GM18909 (cell line): ENCODE results near the gene KLHL29.

Experiments used
- ATAC-seq: cut with Tn5 transposase; IDR thresholded peaks from one replicate; pipeline ENCODE4 v1.9.1; 2021; ENCODE audit warnings: mild to moderate bottlenecking; ENCODE audit not compliant: unreplicated experiment, poor library complexity

The KLHL29 gene

DNA sequence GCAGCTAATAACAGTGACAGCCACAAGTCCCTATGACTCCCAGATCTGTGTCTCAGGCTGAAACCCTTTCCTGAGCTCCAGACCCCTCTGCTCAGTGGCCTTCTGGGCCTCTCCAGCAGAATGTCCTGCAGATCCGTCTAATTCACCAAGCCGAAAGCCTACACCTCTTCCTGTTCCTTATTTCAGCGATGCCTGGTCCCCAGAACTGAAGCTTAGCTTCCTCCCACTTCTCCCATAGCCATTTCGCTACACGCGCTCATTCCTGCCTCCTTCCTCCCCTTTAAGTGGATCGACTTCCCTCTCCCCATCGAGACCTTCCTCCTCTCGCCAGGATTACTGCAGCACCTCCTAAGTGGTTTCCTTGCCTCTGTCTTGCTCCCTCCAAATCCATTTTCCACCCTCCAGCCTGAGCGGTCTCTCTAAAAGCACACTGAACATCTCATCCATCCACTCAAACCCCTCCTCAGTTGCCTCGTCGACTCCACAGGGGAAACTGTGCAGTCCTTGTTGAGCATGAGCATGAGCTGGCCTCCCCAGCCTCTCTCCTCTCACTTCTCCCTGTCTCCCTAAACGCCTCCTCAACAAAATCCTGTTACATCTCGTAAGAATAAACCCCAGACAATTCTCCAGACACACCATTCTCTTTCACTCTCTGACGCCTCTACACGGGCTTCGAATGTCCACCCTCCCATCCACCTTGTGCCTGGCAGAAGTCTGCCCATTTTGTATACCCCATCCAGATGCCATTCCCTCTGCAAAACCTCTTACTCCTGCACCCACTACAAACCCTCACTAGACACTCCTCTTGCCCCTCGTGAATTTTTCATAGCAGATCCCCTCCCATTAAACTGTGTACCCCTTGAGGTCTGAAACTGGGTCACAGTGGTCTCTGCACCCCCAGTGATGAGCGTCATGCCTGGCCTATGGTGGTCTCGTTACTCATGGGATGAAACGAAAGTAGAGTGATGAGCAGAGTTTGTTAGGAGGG, 309.4 kb downstream of the KLHL29 start:
- no peak for ATAC-seq

DNA sequence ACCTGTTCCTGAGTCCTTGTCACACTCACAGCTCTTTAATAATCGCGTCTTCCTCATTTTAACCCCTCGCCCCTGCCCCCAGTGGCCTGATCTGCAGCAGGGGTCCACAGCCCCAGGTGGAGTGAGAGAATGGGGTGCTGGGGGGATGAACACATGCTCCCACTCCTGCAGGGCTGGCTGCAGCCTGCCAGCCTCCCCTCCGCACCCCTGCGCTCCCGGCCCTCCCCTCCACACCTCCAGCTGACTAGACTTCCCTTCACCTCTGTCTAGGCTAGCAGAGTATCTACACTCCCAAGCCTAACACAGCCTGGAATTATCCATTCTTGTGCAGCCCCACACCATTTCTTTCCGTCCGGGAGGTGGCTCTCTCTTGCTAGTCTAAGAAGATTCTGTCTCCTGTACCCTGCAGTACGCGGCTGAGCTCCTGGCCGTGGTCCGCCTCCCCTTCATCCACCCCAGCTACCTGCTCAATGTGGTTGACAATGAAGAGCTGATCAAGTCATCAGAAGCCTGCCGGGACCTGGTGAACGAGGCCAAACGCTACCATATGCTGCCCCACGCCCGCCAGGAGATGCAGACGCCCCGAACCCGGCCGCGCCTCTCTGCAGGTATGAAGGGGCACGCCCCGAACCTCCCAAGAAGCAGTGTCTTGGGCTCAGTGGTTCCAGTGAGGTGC, 310.4 kb downstream of the KLHL29 start:
- ATAC-seq = no peak

DNA sequence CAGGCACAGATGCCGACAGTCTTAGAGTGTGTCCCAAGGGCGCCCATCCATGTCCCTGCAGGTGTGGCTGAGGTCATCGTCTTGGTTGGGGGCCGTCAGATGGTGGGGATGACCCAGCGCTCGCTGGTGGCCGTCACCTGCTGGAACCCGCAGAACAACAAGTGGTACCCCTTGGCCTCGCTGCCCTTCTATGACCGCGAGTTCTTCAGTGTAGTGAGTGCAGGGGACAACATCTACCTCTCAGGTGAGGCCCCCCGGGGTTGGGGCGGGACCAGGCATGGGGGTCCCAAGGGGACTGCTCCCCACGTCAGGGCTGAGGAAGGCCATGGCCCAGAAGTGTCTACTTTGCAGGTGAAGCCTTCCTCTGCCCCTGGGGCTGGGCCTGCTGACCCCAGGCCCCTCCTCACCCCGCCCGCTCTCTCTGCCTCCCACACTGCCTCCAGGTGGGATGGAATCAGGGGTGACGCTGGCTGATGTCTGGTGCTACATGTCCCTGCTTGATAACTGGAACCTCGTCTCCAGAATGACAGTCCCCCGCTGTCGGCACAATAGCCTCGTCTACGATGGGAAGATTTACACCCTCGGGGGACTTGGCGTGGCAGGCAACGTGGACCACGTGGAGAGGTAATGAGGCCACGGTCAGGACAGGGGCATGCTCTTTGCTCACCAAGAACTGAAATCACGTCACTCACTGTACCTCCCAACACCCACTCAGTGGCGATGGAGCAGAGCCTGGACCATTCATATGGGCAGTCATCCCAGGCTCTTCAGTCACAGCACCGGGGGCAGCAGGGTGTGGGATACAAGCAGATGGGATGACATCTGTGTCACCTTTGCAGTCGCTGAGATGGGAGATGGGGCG, 311.1 kb downstream of the KLHL29 start:
- no peak for ATAC-seq

DNA sequence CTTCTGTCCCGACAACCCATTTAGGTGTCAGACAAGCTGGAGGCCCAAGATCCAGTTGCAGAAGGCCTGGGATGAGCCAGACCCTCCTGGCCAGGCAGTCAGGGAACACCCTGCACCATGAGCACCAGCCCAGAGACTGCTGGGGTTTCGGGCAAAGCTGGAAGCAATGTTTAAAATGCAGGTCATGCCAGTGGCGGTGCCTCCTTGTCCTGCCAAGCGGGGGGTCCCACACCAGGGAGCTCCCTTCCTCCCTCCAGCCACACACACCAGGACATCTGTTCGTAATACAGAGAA, 311.7 kb downstream of the KLHL29 start:
- no peak for ATAC-seq

DNA sequence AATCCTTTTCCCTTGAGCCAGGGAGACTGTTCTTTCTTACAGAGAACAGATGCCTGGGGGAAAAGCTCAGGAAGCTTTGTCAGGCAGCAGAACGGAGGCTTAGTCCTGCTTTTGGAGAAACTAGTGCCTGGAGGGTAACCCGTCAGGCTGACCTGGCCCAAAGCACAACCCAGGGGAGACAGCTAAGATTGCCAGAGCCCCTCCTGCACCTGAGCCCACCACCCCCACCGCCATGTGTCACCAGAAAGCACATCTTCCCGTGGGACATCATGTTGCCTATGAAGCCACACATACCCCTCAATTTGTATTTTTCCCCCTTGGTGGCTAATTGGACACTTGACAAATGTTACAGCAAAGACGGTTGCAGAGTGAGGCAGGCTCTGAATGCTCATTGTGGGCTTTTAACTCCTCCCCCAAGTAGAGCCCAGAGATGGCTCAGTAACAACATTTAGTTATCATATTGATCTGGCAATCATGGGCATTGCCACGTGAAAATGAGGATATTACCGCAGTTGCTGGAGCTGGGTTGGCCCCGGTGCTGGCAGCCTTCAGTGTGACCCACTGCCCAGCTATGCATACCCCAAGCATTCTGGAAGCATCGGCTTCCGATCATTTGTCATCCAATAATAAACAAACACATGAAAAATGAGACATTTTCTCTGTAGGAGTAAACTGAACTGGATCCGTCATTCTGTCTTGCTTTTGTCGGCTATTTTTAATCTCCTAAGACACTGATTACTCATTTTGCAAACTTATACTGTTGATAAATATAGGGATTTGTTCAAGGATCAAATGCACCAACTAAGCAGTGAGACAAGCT, 312.5 kb downstream of the KLHL29 start:
- ATAC-seq = no peak

DNA sequence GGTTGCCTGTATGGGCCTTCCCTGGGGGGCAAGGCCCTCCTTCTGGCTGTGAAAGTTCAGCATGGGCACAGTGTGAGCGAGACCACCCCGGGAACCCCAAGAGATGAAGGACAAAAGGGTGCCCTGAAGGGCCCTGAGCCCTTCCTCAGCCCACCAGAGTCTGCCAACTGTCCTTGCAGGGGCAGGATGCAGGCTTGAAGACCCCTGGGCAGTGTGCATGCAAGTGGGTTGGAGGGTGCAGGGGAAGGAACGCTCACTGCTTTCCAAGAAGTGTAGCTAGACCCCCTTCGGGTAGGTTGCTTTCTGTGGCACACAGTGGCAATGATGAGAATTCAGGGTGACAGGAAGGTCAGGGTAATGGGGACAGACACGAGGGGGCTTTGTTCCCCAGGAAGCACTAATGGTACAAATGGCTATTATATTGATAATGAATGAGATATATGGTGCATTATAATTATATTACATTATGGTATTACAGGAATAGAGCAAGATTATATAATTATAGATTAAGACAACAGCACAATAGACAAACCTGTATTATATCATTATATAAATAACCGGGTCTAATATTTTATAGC, 313.2 kb downstream of the KLHL29 start:
- ATAC-seq = no peak

DNA sequence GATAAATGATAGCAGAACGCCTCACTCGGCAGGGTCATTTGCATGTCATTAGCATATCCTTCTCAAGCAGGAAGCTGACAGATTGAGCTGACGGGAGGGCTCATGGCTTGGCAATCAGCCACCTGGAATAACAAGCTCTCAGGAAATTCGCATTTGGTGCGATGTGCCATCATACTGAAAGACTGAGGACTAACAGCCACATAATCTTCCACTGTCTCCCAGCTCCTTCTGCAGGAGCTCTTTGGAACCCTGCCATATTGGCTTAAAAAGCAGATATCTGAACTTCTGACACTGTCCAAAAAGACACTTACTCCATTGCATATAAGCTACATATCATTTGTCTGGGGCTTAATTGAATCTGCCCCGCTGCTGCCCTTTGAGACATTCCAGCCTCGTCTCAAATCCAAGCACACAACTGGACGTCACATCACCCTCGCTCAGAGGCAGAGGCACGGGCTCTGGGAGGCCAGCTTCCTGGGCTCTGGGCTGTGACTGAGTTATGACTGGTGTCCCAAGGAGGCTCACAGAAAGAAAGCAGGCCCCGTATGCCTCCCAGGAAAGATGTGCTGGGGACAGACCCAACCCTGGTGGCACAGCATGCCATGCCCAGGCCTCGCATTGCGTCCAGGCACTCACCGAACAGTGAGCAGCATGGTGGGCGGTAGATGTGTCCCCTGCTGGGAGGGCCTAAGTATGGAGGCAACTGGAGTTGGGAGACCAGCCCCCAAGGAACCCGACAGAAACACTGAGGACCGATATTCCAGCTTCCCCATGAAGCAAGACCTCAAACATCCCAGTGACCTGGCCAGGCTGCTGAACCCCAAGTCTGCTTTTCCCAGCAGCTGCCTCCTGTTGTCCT, 314.0 kb downstream of the KLHL29 start:
- ATAC-seq = no peak

DNA sequence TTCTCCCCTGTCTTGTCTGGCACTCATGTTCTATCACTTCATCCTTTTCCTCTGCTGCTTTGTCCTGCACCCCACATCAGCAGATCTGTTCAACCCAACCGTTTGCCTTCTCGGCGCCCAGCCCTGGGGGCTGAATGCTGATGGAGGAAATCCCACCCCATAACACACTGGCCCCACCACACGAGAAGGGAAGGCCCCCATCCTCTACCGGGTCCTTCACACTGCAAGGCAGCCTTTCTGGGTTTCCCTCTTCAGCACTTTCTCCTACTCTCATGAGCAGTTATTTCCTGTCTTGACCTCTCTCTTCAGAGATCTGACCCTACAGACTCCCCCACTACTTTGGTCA, 314.6 kb downstream of the KLHL29 start:
- ATAC-seq = no peak

DNA sequence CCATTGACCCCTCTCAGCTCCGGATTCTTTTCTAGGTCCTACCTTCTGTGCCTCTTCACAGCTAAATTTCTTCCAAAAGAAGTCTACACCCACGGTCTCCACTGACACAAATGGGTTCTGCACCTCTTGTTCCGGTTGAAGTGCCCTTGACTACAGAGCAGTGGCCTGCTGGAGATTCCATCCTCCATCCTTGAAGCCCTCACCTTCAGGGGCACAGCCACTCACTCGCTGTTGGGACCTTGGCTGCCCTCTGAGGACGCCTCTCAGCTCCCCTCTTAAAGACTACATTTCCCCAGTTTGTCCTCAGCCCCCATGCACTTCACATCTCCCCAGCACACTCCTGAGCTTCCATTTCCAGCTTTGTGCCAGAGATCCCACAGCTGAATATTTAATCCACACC, 315.6 kb downstream of the KLHL29 start:
- no peak for ATAC-seq

DNA sequence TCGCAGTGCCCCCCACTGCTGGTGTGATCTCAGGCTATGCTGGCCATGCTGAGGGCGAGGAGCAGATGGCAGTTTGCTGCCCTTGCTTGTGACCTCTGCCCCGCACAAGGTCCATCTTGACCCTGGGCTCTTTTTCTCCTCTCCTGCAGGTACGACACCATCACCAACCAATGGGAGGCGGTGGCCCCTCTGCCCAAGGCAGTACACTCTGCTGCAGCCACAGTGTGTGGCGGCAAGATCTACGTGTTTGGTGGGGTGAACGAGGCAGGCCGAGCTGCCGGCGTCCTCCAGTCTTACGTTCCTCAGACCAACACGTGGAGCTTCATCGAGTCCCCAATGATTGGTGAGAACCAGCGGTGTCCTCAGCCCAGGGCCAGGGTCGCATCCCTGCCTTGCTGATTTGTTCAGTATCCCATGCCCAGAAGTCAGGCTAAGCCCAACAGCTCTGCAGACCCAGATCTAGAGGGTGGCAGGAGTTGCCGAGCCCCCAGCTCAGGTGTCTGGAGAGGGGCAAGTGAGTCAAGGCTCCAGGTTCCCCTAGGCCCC, 318.1 kb downstream of the KLHL29 start:
- ATAC-seq = no peak

DNA sequence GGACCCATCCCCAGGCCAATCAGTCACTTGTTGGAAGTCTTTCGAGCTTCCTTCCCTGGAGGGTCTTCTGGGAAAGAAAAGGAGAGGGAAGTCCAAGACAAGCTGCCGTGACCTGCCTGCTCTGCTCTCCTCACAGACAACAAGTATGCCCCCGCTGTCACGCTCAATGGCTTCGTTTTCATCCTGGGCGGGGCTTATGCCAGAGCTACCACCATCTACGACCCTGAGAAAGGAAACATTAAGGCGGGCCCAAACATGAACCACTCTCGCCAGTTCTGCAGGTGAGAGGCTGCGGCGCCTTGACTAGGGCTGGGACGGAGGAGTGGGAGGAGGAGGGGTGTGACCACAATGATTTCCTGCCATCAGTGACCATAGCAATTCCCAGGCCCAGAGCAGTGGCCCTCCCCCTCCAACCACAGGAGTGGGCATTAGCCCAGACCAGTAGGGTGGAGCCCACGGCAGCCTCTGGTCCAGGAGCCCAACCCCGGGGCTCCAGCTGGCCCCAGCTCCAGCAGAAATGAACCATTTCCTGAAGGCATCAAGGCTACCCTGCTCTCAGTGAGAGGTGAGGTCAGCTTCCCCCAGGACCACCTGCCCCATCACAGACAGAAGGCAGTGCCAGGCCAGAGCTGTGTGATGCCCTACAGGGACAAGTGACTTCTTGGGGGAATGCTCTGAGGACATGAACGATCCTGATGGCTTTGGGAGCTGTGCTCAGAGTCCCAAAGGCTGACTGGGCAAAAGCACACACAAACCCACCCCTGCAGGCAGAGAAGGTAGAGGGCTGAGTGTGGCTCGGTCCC, 318.8 kb downstream of the KLHL29 start:
- no peak for ATAC-seq

DNA sequence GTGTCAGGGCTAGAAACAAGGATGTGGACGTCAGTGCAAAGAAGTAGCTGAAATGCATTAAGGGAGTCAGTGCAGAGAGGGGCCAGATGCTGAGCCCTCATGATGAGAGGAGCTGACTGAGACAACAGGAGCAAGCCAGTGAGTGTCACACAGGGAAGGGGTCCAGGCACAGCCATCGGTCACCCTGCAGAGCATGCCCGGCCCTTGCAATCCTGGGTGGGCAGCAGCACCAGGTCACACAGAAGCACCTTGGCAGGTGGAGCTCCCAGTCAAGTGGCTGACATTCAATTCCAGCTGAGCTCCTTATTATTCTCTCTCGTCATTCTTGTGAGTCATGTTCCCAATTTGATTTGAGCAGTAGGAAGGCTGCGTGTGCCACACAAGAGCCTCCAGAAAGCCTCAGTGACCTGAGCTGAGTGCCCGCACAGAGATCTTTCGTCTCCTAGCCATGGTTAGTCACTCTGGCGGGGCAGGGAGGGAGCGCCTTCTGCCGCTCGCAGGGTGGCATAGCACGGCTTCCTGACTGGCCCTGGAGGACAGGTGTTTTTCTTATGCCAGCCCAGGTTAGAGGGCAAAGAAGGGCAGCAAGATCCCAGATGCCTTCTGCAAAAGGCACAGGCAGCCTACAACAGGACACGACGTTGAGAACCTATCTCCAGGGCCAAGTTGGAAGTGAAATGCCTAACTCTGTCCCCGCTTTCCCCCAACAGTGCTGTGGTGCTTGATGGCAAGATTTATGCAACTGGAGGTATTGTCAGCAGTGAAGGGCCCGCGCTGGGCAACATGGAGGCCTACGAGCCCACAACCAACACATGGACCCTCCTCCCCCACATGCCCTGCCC, 321.0 kb downstream of the KLHL29 start:
- ATAC-seq = no peak

DNA sequence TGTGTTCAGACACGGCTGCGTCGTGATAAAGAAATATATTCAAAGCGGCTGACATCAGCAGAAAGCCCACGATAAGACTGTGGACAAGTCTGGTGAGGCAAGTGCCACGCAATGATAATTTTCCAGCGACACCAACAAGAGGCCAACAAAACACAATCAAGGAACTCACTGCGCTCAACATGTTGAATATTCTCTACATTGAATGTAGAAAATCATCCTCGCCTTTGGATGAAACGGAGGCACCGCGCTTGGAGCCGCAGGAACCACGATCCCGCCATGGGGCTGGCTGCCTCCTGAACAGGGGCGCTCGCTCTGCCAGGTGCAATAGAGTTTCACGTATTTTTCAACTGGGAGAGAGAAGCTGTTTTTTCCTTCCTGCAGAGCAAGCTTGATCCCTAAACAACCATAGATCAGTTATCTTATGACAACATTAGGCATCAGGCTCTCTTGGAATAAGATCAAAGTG, 321.7 kb downstream of the KLHL29 start:
- no peak for ATAC-seq

DNA sequence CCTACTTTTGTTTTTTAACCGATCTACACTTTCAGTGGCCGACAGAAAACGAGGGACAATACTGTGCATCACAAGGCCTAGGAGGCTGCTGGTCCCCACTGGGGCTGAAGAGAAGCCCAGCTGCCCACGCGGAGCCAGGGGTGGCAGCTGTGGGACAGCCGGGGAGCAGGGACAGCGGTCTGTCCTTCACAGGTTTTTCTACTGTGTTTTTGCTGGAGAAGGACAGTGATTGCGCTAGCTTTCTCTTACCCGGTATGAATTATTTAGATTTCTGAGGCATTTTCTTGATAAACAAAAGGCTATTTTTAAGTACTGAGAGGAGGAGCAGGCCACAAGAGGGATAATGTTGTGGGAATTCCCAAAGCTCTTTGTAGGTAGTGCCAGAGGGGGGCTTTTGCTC, 322.1 kb downstream of the KLHL29 start:
- no peak for ATAC-seq

DNA sequence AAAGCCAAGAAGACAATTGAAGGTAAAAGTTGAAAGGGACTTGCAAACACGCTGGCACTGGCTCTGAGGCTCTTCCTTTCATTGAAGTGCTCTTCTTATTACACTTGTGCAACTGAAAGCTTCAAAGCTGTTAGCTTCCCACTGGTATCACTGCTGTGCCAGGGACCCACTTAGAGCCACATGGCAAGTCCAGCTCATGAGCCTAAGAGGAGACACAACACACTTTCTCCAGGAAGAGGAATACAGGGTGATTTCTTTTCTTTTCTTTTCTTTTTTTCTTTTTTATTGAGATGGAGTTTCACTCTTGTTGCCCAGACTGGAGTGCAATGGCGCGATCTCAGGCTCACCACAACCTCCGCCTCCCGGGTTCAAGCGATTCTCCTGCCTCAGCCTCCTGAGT, 323.8 kb downstream of the KLHL29 start:
- no peak for ATAC-seq

DNA sequence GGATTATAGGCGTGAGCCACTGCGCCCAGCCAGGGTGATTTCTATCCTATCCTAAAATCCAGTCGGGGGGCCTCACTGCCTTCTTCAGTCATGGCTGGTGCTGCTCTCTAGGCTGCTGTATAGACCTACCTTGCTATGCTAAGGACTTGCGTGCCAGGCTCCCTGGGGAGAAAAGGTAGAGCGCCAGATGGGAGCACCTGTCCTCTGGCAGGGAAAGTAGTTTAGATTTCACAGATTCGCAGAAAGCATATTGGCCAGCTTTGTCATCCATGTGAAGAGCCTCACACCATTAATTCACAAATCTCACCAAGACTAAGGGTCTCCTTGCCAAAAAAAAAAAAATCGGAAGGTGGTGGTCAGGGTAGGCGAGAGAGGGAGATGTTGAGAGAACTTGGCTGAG, 324.3 kb downstream of the KLHL29 start:
- ATAC-seq = no peak
